HepG2 (cell line): ENCODE measurements around the gene C1orf35. TPM values are rescaled to one million over a fixed set of nuclear protein-coding genes. Genes with fewer than 3 reads are reported as not detected.

Experiments
- ATAC-seq: fragments of 200-7000 bp; cut with Tn5 transposase; 3 replicates; pipeline ENCODE4 v1.9.1; 2020; ENCODE audit warnings: mild to moderate bottlenecking, moderate library complexity
- BruUV-seq: library from RNA; stranded (reverse); fragments of 400-500 nt; replicated peaks from 2 replicates; lab custom pipeline; 2021; lab: Mats Ljungman, UMichigan
- CTCF ChIA-PET: fragments of 300-600 bp; formaldehyde crosslinking; extraction: SDS; loops from one replicate; lab custom pipeline; 2021; ENCODE audit warnings: low total read pairs, inconsistent platforms, low intra/inter-chr PET ratio; lab: Yijun Ruan, JAX
- POLR2A ChIA-PET: fragments of 350-600 bp; sonication (Branson Sonifier 250); formaldehyde crosslinking; loops from one replicate; lab custom pipeline; 2020; ENCODE audit warnings: antibody characterized with exemption, inconsistent platforms; lab: Yijun Ruan, JAX
- DNase-seq: peaks from one replicate; pipeline ENCODE4 v3.0.0-alpha.2; 2015; ENCODE audit warnings: low spot score
- FAIRE-seq: peaks from 3 replicates; lab custom pipeline; 2011; peaks lifted over from hg19 to GRCh38; lab: Jason Lieb, UNC
- H2AFZ ChIP-seq: one replicate; pipeline ENCODE4 v1.6.1; 2011; ENCODE audit warnings: low read length, inconsistent platforms
- H3K27ac ChIP-seq: fragments of 300-600 bp; 3 replicates; pipeline ENCODE4 v1.8.0; 2011; ENCODE audit warnings: mixed run types, mild to moderate bottlenecking, mixed read lengths, low read length, inconsistent platforms; ENCODE audit not compliant: insufficient read depth; ENCODE audit errors: extremely low read length
- H3K27me3 ChIP-seq, 2 experiments: fragments of 200-600 bp in 1 of 2; 2 replicates in 1 of 2; 3 replicates in 1 of 2; pipeline versions ENCODE4 v1.6.0 to v1.8.0; 2011; ENCODE audit warnings: low read length in 2 of 2, mild to moderate bottlenecking in 2 of 2, moderate library complexity in 2 of 2, inconsistent platforms in 1 of 2; ENCODE audit not compliant: insufficient read depth in 2 of 2, control insufficient read depth in 1 of 2
- H3K36me3 ChIP-seq, 2 experiments: fragments of 200-600 bp in 1 of 2; replicated peaks in 1 of 2; 2 replicates in 1 of 2; 3 replicates in 1 of 2; pipeline versions ENCODE4 v1.5.1 to v1.8.0; 2011; ENCODE audit warnings: low read length in 2 of 2, inconsistent platforms in 1 of 2; ENCODE audit not compliant: insufficient read depth in 2 of 2, control insufficient read depth in 1 of 2
- H3K4me1 ChIP-seq: 2 replicates; pipeline ENCODE4 v1.5.1; 2012; ENCODE audit warnings: low read length, inconsistent platforms; ENCODE audit not compliant: insufficient read depth
- H3K4me2 ChIP-seq: 2 replicates; pipeline ENCODE4 v1.6.0; 2011; ENCODE audit warnings: low read depth, low read length, inconsistent platforms
- H3K4me3 ChIP-seq, 3 experiments: fragments of 200-600 bp in 1 of 3; sonication (generic), shearing (Covaris generic) in 1 of 3; replicated peaks in 1 of 3; 2 replicates each; pipeline ENCODE4 v1.5.1; 2011 to 2016; ENCODE audit warnings: low read length in 3 of 3, inconsistent platforms in 2 of 3, low read depth in 2 of 3, mild to moderate bottlenecking in 2 of 3, control low read depth in 1 of 3, mixed read lengths in 1 of 3; ENCODE audit not compliant: insufficient read depth in 1 of 3
- H3K79me2 ChIP-seq: one replicate; pipeline ENCODE4 v1.6.1; 2011; ENCODE audit warnings: low read length, inconsistent platforms; ENCODE audit not compliant: insufficient read depth
- H3K9ac ChIP-seq: 2 replicates; pipeline ENCODE4 v1.6.0; 2011; ENCODE audit warnings: mild to moderate bottlenecking, low read depth, low read length, inconsistent platforms; ENCODE audit not compliant: insufficient read depth
- H3K9me3 ChIP-seq: 2 replicates; pipeline ENCODE4 v1.5.1; 2012; ENCODE audit warnings: mild to moderate bottlenecking, low read length
- H4K20me1 ChIP-seq: 2 replicates; pipeline ENCODE4 v1.6.0; 2011; ENCODE audit warnings: inconsistent platforms, mild to moderate bottlenecking, low read length, moderate library complexity; ENCODE audit not compliant: insufficient read depth
- DR1 ChIP-seq: sonication (generic); formaldehyde crosslinking; IDR thresholded peaks from 2 replicates; pipeline ENCODE4 v1.8.0; 2021; ENCODE audit warnings: mild to moderate bottlenecking, missing genetic modification reagents, inconsistent platforms
- MIER3 ChIP-seq: IDR thresholded peaks from 2 replicates; pipeline ENCODE4 v1.6.1; 2016; ENCODE audit warnings: missing compliant biosample characterization, borderline replicate concordance
- NFIB ChIP-seq: sonication (generic); formaldehyde crosslinking; IDR thresholded peaks from 2 replicates; pipeline ENCODE4 v1.9.0; 2021; ENCODE audit warnings: missing genetic modification reagents, mild to moderate bottlenecking, borderline replicate concordance
- NFKB2 ChIP-seq: sonication (generic); formaldehyde crosslinking; IDR thresholded peaks from 2 replicates; pipeline ENCODE4 v1.4.0; 2020; ENCODE audit warnings: missing genetic modification reagents, borderline replicate concordance
- PHF5A ChIP-seq: IDR thresholded peaks from one replicate; pipeline ENCODE4 v1.6.1; 2018; ENCODE audit warnings: low read depth, missing genetic modification reagents; ENCODE audit not compliant: unreplicated experiment
- SETDB1 ChIP-seq: sonication (generic); formaldehyde crosslinking; IDR thresholded peaks from 2 replicates; pipeline ENCODE4 v1.5.1; 2020; ENCODE audit warnings: missing genetic modification reagents, mild to moderate bottlenecking, borderline replicate concordance
- SMARCE1 ChIP-seq: fragments of 450-650 bp; IDR thresholded peaks from 2 replicates; pipeline ENCODE4 v1.6.1; 2017; ENCODE audit warnings: borderline replicate concordance
- ZBTB3 ChIP-seq: sonication (generic); formaldehyde crosslinking; IDR thresholded peaks from 2 replicates; pipeline ENCODE4 v1.4.0; 2020; ENCODE audit warnings: low read depth, mild to moderate bottlenecking, moderate library complexity, missing genetic modification reagents, borderline replicate concordance
- ZNF30 ChIP-seq: sonication (generic); formaldehyde crosslinking; IDR thresholded peaks from 2 replicates; pipeline ENCODE4 v1.5.0; 2020; ENCODE audit warnings: mild to moderate bottlenecking, missing genetic modification reagents
- ZNF557 ChIP-seq: sonication (generic); formaldehyde crosslinking; IDR thresholded peaks from 2 replicates; pipeline ENCODE4 v1.4.0; 2020; ENCODE audit warnings: missing genetic modification reagents
- WGBS: methylation state at CpG from one replicate; pipeline ENCODE4 v1.1.6; 2017; ENCODE audit warnings: low lambda C conversion rate; 5-methylcytosine and 5-hydroxymethylcytosine counted together
- in situ Hi-C: cut with HindIII; loops from 2 replicates; pipeline ENCODE4 v1.10.0; 2017; ENCODE audit warnings: low pct_unique_long_range_greater_than_20kb; ENCODE audit not compliant: extremely low pct_ligation_motif_present
- intact Hi-C: fragments of 100-400 bp; cut with micrococcal nuclease; formaldehyde crosslinking; loops from one replicate; pipeline ENCODE4 v1.10.0; 2022; ENCODE audit not compliant: unreplicated experiment
- polyA plus RNA-seq, 8 experiments: library from polyadenylated mRNA; depleted of rRNA in 3 of 8; stranded (reverse) in 7 of 8; unstranded in 1 of 8; fragments of >200 nt; fragmentation: Illumina TruSeq in 4 of 8; extraction: Trizol in 4 of 8; gene quantifications; 2 replicates each; pipeline versions ENCODE4 v1.2.1 to v1.2.3, GENCODE V29; 2011 to 2016; ENCODE audit warnings: low read depth in 4 of 8, missing spikeins in 1 of 8, mixed read lengths in 1 of 8; ENCODE audit not compliant: insufficient read depth in 1 of 8
- total RNA-seq, 5 experiments: library from RNA; depleted of rRNA; stranded (reverse); fragments of >200 nt; fragmentation: Illumina TruSeq; extraction: Trizol; gene quantifications; 2 replicates each; pipeline ENCODE4 v1.2.3, GENCODE V29; 2016; ENCODE audit warnings: low read depth in 1 of 5
- TF ChIP-seq, protein P1 (sequence below): sonication (generic); formaldehyde crosslinking; IDR thresholded peaks from 2 replicates; pipeline ENCODE4 v1.4.0; 2020; ENCODE audit warnings: missing genetic modification reagents, mild to moderate bottlenecking, borderline replicate concordance
- TF ChIP-seq, protein P2 (sequence below): sonication (generic); formaldehyde crosslinking; IDR thresholded peaks from 2 replicates; pipeline ENCODE4 v1.4.0; 2020; ENCODE audit warnings: missing genetic modification reagents
- TF ChIP-seq, protein P3 (sequence below): sonication (generic); formaldehyde crosslinking; IDR thresholded peaks from 2 replicates; pipeline ENCODE4 v1.5.0; 2020; ENCODE audit warnings: missing genetic modification reagents
- TF ChIP-seq, protein P4 (sequence below): sonication (generic); formaldehyde crosslinking; IDR thresholded peaks from 2 replicates; pipeline ENCODE4 v1.9.0; 2021; ENCODE audit warnings: missing genetic modification reagents, borderline replicate concordance

C1orf35 gene
- total and polyA plus RNA-seq, 2 of the 13 experiments (the other 11 are each of a cell fraction or from before 2014, with no cell fraction given) = 8.1 to 19.3 TPM

DNA sequence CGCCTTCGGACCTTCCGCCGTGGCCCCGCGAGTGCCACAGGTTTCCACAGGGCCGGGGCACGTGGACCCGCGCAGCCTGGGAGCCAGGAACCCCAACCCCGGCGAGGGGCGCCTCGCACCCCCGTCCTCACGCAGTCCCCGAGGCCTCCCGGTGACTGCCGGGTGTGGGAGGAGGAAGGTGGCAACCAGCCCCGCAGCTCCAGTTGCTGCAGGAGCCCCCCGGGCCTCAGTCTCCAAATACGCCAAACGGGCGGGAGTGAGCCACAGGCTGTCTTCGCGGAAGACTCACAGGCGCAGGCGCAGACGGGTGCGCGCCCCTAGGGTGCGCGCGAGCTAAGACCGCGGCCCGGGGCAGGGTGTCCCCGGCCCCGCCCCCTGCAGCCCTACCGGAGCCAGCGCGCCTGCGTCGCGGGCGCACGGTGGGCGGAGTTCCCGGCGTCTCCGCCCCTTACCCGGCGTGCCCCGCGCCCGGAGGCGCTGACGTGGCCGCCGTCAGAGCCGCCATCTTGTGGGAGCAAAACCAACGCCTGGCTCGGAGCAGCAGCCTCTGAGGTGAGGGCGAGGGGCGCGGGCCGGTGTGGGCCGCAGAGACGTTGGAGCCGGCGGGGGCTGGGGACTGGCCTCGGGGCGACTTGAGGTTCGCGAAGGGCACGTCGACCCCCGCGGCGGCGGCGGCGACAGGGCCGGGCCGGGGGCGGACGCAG, 20.8 kb downstream of the C1orf35 start, which contains the start of gene ARF1:
Gene ARF1, plus strand, starts transcription at position 495 of the 704 bp plus-strand sequence. CDS start 14,407 bp downstream, outside the sequence.
- in situ Hi-C loops = no loop called here
- intact Hi-C loops = loop anchor here (10.0 kb wide), 1 partner anchor 1148 kb away; no protein-coding TSS in a partner anchor
- Histone ChIP-seq H3K36me3 (peaks cover 0 to 10% of the 10 kb centered on the region in 2 experiments; a peak in 2 of 5 replicates), H3K79me2 (peaks cover 60% of the 10 kb centered on the region), H3K4me2 (peak within 1 kb of the TSS; percentile 96), H3K9ac (peak within 1 kb of the TSS; percentile 100), H3K9me3 (no peaks in the 10 kb centered on the region), H3K4me1 (peaks cover 41% of the 10 kb centered on the region), H3K27ac (peak within 1 kb of the TSS; percentile 86), H2AFZ (no peak within 1 kb of the TSS), H3K4me3 (peak within 1 kb of the TSS; percentile 82 to 100 (median 85)), H4K20me1 (peaks cover 41% of the 10 kb centered on the region), H3K27me3 (no peaks in the 10 kb centered on the region; a peak in 1 of 5 replicates)
- POLR2A ChIA-PET = interaction anchor here (1.0 to 2.1 kb wide), 8 partner anchors 9 to 92 kb away, joined by 3 to 18 read pairs (median 4); partner anchors contain the start of gene IBA57
- DNase-seq (peak; percentile 78), ATAC-seq (peak; percentile 77), FAIRE-seq (peak; percentile 61)
- BruUV-seq = no TSS peak
- WGBS = 0% methylated on average over 9 of the region's 87 CpGs
- CTCF ChIA-PET = no interaction called here
- TF ChIP-seq ZBTB3 (CRISPR knock-in tag) = 0 out of 2 replicates have a peak, but pooled peaks have one; percentile 17
- TF ChIP-seq DR1 (CRISPR knock-in tag) = no peak
- TF ChIP-seq ZNF557 = no peak
- TF ChIP-seq MIER3 (CRISPR knock-in tag) = no peak
- TF ChIP-seq, protein P1, sequence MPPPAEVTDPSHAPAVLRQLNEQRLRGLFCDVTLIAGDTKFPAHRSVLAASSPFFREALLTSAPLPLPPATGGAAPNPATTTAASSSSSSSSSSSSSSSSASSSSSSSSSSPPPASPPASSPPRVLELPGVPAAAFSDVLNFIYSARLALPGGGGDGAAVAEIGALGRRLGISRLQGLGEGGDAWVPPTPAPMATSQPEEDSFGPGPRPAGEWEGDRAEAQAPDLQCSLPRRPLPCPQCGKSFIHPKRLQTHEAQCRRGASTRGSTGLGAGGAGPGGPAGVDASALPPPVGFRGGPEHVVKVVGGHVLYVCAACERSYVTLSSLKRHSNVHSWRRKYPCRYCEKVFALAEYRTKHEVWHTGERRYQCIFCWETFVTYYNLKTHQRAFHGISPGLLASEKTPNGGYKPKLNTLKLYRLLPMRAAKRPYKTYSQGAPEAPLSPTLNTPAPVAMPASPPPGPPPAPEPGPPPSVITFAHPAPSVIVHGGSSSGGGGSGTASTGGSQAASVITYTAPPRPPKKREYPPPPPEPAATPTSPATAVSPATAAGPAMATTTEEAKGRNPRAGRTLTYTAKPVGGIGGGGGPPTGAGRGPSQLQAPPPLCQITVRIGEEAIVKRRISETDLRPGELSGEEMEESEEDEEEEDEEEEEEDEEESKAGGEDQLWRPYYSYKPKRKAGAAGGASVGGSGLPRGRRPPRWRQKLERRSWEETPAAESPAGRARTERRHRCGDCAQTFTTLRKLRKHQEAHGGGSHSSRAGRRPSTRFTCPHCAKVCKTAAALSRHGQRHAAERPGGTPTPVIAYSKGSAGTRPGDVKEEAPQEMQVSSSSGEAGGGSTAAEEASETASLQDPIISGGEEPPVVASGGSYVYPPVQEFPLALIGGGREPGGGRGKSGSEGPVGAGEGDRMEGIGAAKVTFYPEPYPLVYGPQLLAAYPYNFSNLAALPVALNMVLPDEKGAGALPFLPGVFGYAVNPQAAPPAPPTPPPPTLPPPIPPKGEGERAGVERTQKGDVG (CRISPR knock-in tag) = no peak
- peak; percentile 53; the same call in 1 of the 2 replicates for TF ChIP-seq NFKB2
- TF ChIP-seq SETDB1 (CRISPR knock-in tag) = no peak
- no peak for TF ChIP-seq NFIB (CRISPR knock-in tag)
- TF ChIP-seq, protein P2, sequence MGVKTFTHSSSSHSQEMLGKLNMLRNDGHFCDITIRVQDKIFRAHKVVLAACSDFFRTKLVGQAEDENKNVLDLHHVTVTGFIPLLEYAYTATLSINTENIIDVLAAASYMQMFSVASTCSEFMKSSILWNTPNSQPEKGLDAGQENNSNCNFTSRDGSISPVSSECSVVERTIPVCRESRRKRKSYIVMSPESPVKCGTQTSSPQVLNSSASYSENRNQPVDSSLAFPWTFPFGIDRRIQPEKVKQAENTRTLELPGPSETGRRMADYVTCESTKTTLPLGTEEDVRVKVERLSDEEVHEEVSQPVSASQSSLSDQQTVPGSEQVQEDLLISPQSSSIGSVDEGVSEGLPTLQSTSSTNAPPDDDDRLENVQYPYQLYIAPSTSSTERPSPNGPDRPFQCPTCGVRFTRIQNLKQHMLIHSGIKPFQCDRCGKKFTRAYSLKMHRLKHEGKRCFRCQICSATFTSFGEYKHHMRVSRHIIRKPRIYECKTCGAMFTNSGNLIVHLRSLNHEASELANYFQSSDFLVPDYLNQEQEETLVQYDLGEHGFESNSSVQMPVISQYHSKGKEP (CRISPR knock-in tag) = no peak; the same call in 1 of the 2 replicates
- no peak for TF ChIP-seq PHF5A (CRISPR knock-in tag)
- TF ChIP-seq ZNF30 (CRISPR knock-in tag) = no peak; the same call in 1 of the 2 replicates
- no peak for TF ChIP-seq SMARCE1
- TF ChIP-seq, protein P3, sequence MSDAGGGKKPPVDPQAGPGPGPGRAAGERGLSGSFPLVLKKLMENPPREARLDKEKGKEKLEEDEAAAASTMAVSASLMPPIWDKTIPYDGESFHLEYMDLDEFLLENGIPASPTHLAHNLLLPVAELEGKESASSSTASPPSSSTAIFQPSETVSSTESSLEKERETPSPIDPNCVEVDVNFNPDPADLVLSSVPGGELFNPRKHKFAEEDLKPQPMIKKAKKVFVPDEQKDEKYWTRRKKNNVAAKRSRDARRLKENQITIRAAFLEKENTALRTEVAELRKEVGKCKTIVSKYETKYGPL (CRISPR knock-in tag) = no peak
- TF ChIP-seq, protein P4, sequence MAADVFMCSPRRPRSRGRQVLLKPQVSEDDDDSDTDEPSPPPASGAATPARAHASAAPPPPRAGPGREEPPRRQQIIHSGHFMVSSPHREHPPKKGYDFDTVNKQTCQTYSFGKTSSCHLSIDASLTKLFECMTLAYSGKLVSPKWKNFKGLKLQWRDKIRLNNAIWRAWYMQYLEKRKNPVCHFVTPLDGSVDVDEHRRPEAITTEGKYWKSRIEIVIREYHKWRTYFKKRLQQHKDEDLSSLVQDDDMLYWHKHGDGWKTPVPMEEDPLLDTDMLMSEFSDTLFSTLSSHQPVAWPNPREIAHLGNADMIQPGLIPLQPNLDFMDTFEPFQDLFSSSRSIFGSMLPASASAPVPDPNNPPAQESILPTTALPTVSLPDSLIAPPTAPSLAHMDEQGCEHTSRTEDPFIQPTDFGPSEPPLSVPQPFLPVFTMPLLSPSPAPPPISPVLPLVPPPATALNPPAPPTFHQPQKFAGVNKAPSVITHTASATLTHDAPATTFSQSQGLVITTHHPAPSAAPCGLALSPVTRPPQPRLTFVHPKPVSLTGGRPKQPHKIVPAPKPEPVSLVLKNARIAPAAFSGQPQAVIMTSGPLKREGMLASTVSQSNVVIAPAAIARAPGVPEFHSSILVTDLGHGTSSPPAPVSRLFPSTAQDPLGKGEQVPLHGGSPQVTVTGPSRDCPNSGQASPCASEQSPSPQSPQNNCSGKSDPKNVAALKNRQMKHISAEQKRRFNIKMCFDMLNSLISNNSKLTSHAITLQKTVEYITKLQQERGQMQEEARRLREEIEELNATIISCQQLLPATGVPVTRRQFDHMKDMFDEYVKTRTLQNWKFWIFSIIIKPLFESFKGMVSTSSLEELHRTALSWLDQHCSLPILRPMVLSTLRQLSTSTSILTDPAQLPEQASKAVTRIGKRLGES (CRISPR knock-in tag) = no peak
